Measurements from ENCODE around the gene STX3. TPM values are rescaled to one million over a fixed set of nuclear protein-coding genes. Genes with fewer than 3 reads are reported as not detected.
"Not testable (repeated sequence)": the region's sequence is repeated elsewhere in the genome, so short reads cannot be mapped to it uniquely, and the experiment has no call there.

Gene STX3
- total RNA-seq, 4 donors from 2014 or later, result 16.6 to 27.1 (median 24.6) TPM

DNA sequence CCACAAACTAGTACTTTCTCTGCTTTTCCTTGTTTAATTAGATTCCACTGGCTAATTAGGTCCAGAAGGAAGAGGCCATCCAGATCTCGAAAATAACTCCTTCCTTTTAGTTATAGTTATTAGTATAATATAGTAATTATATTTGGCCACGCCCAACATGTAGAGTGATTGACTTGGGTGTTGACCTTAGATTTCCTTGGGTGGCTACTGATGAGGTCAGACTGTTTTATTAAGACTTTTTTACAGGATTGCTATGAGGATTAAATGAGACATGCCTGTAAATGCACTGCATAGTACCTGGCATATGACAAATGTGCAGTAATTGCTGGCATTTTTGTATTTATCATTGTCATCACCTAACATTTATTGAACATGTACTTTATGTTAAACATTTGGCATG is 26.9 kb downstream of the STX3 start:
- 79 to 86% methylated on average over 2 of the region's 2 CpGs for WGBS, 2 donors (ENCODE audit: low coverage in 1 of 2)
- ATAC-seq, result no peak

DNA sequence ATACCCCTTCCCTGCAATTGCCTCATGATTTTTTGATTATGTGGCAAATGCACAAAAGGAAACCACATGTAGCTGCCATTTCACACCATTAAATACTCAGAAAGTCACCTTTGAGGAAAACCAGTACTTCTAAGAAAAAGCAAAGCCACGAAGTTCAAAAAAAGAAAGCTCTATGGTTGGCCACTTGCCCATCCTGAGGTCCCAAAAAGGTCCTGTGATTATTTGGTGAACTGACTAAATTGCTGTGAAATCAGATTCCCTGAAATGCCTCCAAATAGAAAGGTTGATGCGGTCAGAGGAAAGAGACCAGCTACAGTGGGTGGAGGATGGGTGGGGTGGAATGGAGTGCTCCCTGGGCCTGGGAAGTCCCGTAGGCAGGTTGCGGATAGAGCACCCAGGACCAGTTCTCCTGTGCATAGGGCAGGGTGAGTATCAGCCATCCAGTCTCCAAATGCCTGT is 28.5 kb downstream of the STX3 start:
- no peaks in the 10 kb centered on the region for H3K27me3 ChIP-seq
- no peaks in the 10 kb centered on the region for H3K9me3 ChIP-seq
- H3K36me3 ChIP-seq, result peaks cover 0 to 37% of the 10 kb centered on the region in 2 donors
- ATAC-seq, result no peak
- H3K27ac ChIP-seq, result no peak overlapping the region
- TF ChIP-seq, protein P1, sequence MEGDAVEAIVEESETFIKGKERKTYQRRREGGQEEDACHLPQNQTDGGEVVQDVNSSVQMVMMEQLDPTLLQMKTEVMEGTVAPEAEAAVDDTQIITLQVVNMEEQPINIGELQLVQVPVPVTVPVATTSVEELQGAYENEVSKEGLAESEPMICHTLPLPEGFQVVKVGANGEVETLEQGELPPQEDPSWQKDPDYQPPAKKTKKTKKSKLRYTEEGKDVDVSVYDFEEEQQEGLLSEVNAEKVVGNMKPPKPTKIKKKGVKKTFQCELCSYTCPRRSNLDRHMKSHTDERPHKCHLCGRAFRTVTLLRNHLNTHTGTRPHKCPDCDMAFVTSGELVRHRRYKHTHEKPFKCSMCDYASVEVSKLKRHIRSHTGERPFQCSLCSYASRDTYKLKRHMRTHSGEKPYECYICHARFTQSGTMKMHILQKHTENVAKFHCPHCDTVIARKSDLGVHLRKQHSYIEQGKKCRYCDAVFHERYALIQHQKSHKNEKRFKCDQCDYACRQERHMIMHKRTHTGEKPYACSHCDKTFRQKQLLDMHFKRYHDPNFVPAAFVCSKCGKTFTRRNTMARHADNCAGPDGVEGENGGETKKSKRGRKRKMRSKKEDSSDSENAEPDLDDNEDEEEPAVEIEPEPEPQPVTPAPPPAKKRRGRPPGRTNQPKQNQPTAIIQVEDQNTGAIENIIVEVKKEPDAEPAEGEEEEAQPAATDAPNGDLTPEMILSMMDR (IDR thresholded peaks at IDR 0.05), result no peak
- no peak for TF ChIP-seq POLR2A (IDR thresholded peaks at IDR 0.05)
- no peak for TF ChIP-seq EP300 (IDR thresholded peaks at IDR 0.05)
- no peak for TF ChIP-seq POLR2AphosphoS5 (IDR thresholded peaks at IDR 0.05)
- H3K4me1 ChIP-seq, result peaks cover 0 to 7% (median 0%) of the 10 kb centered on the region in 3 donors
- H3K4me3 ChIP-seq, result no peak overlapping the region
- WGBS, 2 donors (ENCODE audit: low coverage in 1 of 2), result 33 to 68% methylated on average over 1 to 4 of the region's 4 CpGs

More for the DNA sequence above, 26.9 kb downstream of the STX3 start:
- H3K27me3 ChIP-seq, result no peaks in the 10 kb centered on the region
- no peak overlapping the region for H3K27ac ChIP-seq
- no peaks in the 10 kb centered on the region for H3K9me3 ChIP-seq
- TF ChIP-seq, protein P1 (IDR thresholded peaks at IDR 0.05), result no peak
- TF ChIP-seq POLR2A (IDR thresholded peaks at IDR 0.05), result no peak
- TF ChIP-seq EP300 (IDR thresholded peaks at IDR 0.05), result no peak
- no peak for TF ChIP-seq POLR2AphosphoS5 (IDR thresholded peaks at IDR 0.05)
- peaks cover 0 to 4% (median 0%) of the 10 kb centered on the region in 3 donors for H3K4me1 ChIP-seq
- peaks cover 0 to 30% of the 10 kb centered on the region in 2 donors for H3K36me3 ChIP-seq
- H3K4me3 ChIP-seq, result no peak overlapping the region

DNA sequence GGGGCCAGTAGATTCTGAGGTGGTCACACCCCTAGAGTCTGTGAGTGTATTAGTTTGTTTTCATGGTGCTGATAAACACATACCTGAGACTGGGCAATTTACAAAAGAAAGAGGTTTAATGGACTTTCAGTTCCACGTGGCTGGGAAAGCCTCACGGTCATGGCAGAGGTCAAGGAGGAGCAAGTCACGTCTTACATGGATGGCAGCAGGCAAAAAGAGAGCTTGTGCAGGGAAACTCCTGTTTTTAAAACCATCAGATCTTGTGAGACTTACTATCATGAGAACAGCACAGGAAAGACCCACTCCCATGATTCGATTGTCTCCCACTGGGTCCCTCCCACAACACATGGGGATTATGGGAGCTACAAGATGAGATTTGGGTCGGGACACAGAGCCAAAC is 29.3 kb downstream of the STX3 start:
- H3K9me3 ChIP-seq, H3K27me3 ChIP-seq, H3K4me3 ChIP-seq, H3K4me1 ChIP-seq, ATAC-seq, H3K27ac ChIP-seq: not testable (repeated sequence)
- H3K36me3 ChIP-seq, result peaks cover 0 to 38% of the 10 kb centered on the region in 2 donors
- 81 to 86% methylated on average over 5 of the region's 5 CpGs for WGBS, 2 donors (ENCODE audit: low coverage in 1 of 2)

DNA sequence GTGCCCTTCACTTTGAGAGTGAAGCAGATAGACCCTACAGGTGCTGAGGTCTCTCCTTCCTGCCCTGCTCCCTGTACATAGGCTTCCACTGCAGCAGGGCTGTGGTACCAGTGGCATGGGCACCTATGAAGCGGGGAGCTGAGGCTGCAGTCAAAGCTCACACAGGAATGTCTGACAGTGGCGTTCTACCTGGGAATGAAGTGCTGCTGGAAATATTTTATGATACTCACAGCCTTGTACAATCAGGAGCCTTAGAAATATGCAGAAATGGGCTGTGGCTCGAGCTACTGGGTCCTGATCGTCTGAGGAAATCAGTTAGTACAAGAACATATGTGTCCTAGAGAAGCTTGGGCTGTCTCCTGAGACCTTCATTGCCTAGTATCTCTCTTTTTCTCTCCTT is 30.6 kb downstream of the STX3 start:
- Histone ChIP-seq H3K27me3 (no peaks in the 10 kb centered on the region), H3K27ac (no peak overlapping the region), H3K4me3 (no peak overlapping the region), H3K4me1 (peaks cover 0 to 7% (median 0%) of the 10 kb centered on the region in 3 donors), H3K36me3 (peaks cover 0 to 39% of the 10 kb centered on the region in 2 donors), H3K9me3 (no peaks in the 10 kb centered on the region)
- ATAC-seq, result no peak
- TF ChIP-seq POLR2AphosphoS5 (IDR thresholded peaks at IDR 0.05) (no peak), EP300 (IDR thresholded peaks at IDR 0.05) (no peak), POLR2A (IDR thresholded peaks at IDR 0.05) (no peak)
- TF ChIP-seq, protein P1 (IDR thresholded peaks at IDR 0.05), result no peak
- WGBS, 2 donors (ENCODE audit: low coverage in 1 of 2), result 70 to 87% methylated on average over 2 of the region's 4 CpGs

DNA sequence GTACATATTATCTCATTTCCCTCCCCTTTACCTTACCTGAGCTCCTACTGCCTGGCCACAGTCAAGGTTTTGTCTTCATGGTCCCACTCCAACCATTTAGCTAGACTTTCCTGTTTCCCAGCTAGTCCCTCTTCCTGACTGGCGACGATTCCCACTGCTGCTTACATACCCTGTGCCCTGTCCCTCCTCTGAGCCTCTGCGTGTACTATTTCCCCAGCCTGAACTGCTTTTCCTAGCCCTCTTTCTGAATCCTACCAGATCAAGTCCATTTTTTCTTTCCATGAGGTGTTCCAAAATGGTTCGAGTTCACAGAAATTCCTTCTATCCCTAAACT is 32.0 kb downstream of the STX3 start:
- Histone ChIP-seq H3K27ac (no peak overlapping the region), H3K27me3 (no peaks in the 10 kb centered on the region), H3K4me3 (no peak overlapping the region), H3K36me3 (peaks cover 0 to 53% of the 10 kb centered on the region in 2 donors), H3K9me3 (no peaks in the 10 kb centered on the region), H3K4me1 (peaks cover 0 to 7% (median 0%) of the 10 kb centered on the region in 3 donors)
- WGBS, 2 donors (ENCODE audit: low coverage in 1 of 2), result 64 to 88% methylated on average over 2 to 4 of the region's 4 CpGs
- TF ChIP-seq POLR2AphosphoS5 (IDR thresholded peaks at IDR 0.05) (no peak), EP300 (IDR thresholded peaks at IDR 0.05) (no peak), POLR2A (IDR thresholded peaks at IDR 0.05) (no peak)
- TF ChIP-seq, protein P1 (IDR thresholded peaks at IDR 0.05), result no peak
- no peak for ATAC-seq

Measured in gastroesophageal sphincter (tissue), 4 donors.